Coronary artery (tissue), 2 donors: ENCODE data around the gene CRB3.

Experiments used
- DNase-seq: peaks from one replicate; pipeline ENCODE4 v3.0.0-alpha.2; 2017; ENCODE audit warnings: low spot score
- H3K27ac ChIP-seq, 2 donors: fragments of 200-600 bp; sonication (generic); one replicate each; pipeline ENCODE4 v1.5.1; 2016 to 2019
- H3K4me3 ChIP-seq: fragments of 200-600 bp; sonication (generic); 2 replicates; pipeline ENCODE4 v1.5.1; 2016; ENCODE audit warnings: mild to moderate bottlenecking, moderate library complexity
- CTCF ChIP-seq: fragments of 200-600 bp; sonication (generic); IDR thresholded peaks from one replicate; pipeline ENCODE4 v1.5.1; 2019; ENCODE audit warnings: antibody characterized with exemption

Gene CRB3

GRCh38 chr19:6421075-6422014 lies 42.7 kb upstream of the CRB3 start:
- H3K4me3 ChIP-seq: no peak overlapping the region
- DNase-seq: no peak
- no peak overlapping the region for H3K27ac ChIP-seq
- TF ChIP-seq CTCF: no peak

GRCh38 chr19:6423499-6424194 lies 40.4 kb upstream of the CRB3 start:
- Histone ChIP-seq H3K4me3 (peak overlapping the region; percentile 83), H3K27ac (peak overlapping the region; percentile 33 to 86)
- no peak for TF ChIP-seq CTCF
- no peak for DNase-seq

GRCh38 chr19:6424195-6424938 lies 39.7 kb upstream of the CRB3 start, which contains the start of gene KHSRP:
Gene KHSRP, minus strand, starts transcription at chr19:6424811. Its CDS starts 110 bp downstream, at chr19:6424701.
- peak within 1 kb of the TSS; percentile 53 to 88 for H3K27ac ChIP-seq
- DNase-seq: no peak
- peak within 1 kb of the TSS; percentile 83 for H3K4me3 ChIP-seq
- TF ChIP-seq CTCF: no peak

- DNase-seq: peak; percentile 100
- no peak for TF ChIP-seq CTCF
- H3K27ac ChIP-seq: peak overlapping the region; percentile 53 to 88
- H3K4me3 ChIP-seq: peak overlapping the region; percentile 83
Observed at GRCh38 chr19:6424939-6425731, 38.9 kb upstream of the CRB3 start.

GRCh38 chr19:6425732-6426620 lies 38.1 kb upstream of the CRB3 start:
- peak overlapping the region; percentile 50 for H3K4me3 ChIP-seq
- H3K27ac ChIP-seq: peak overlapping the region; percentile 53 to 88
- no peak for TF ChIP-seq CTCF
- no peak for DNase-seq
